ENCODE measurements around the gene KRTCAP2. TPM values are rescaled to one million over a fixed set of nuclear protein-coding genes. Genes with fewer than 3 reads are reported as not detected.
A peak's percentile ranks its signal among the peaks of the same experiment; 100 is the strongest.

The KRTCAP2 gene
- total RNA-seq, 1 donor from 2014 or later: 237 TPM

GRCh38 chr1:155127967-155128754 is 44.9 kb downstream of the KRTCAP2 start:
- peaks cover 18% of the 10 kb centered on the region for H3K4me1 Mint-ChIP-seq (ENCODE audit: low read depth)
- no peaks in the 10 kb centered on the region for H3K36me3 Mint-ChIP-seq (ENCODE audit: low read depth)
- intact Hi-C loops (cut with micrococcal nuclease): no loop called here
- H3K27me3 Mint-ChIP-seq (ENCODE audit: low read depth): peaks cover 45% of the 10 kb centered on the region
- no peaks in the 10 kb centered on the region for H3K9me3 Mint-ChIP-seq
- DNase-seq (ENCODE audit: low spot score): no peak
- H3K27ac Mint-ChIP-seq: peak overlapping the region; percentile 36
- H3K4me3 Mint-ChIP-seq (ENCODE audit: low read depth): peak overlapping the region; percentile 65

GRCh38 chr1:155127105-155127966 is 45.8 kb downstream of the KRTCAP2 start, which contains the start of gene EFNA1:
Gene EFNA1 (plus strand): TSS chr1:155127876. CDS start chr1:155127978, 102 bp downstream.
- Mint-ChIP-seq H3K4me3 (ENCODE audit: low read depth) (peak within 1 kb of the TSS; percentile 75), H3K36me3 (ENCODE audit: low read depth) (no peaks in the 10 kb centered on the region), H3K27ac (peak within 1 kb of the TSS; percentile 36), H3K9me3 (no peaks in the 10 kb centered on the region), H3K4me1 (ENCODE audit: low read depth) (peaks cover 18% of the 10 kb centered on the region), H3K27me3 (ENCODE audit: low read depth) (peaks cover 49% of the 10 kb centered on the region)
- peak; percentile 26 for DNase-seq (ENCODE audit: low spot score)
- intact Hi-C loops (cut with micrococcal nuclease): no loop called here

GRCh38 chr1:155126556-155127104 is 46.5 kb downstream of the KRTCAP2 start:
- intact Hi-C loops (cut with micrococcal nuclease): no loop called here
- peaks cover 51% of the 10 kb centered on the region for H3K27me3 Mint-ChIP-seq (ENCODE audit: low read depth)
- no peaks in the 10 kb centered on the region for H3K36me3 Mint-ChIP-seq (ENCODE audit: low read depth)
- no peak for DNase-seq (ENCODE audit: low spot score)
- peaks cover 18% of the 10 kb centered on the region for H3K4me1 Mint-ChIP-seq (ENCODE audit: low read depth)
- H3K9me3 Mint-ChIP-seq: no peaks in the 10 kb centered on the region
- H3K4me3 Mint-ChIP-seq (ENCODE audit: low read depth): peak overlapping the region; percentile 75
- H3K27ac Mint-ChIP-seq: no peak overlapping the region

GRCh38 chr1:155125946-155126555 is 47.1 kb downstream of the KRTCAP2 start:
- H3K27me3 Mint-ChIP-seq (ENCODE audit: low read depth): peaks cover 55% of the 10 kb centered on the region
- DNase-seq (ENCODE audit: low spot score): no peak
- no peak overlapping the region for H3K27ac Mint-ChIP-seq
- H3K4me1 Mint-ChIP-seq (ENCODE audit: low read depth): peaks cover 18% of the 10 kb centered on the region
- no peak overlapping the region for H3K4me3 Mint-ChIP-seq (ENCODE audit: low read depth)
- no peaks in the 10 kb centered on the region for H3K9me3 Mint-ChIP-seq
- intact Hi-C loops (cut with micrococcal nuclease): no loop called here
- H3K36me3 Mint-ChIP-seq (ENCODE audit: low read depth): no peaks in the 10 kb centered on the region

- H3K4me3 Mint-ChIP-seq (ENCODE audit: low read depth): no peak overlapping the region
- DNase-seq (ENCODE audit: low spot score): no peak
- intact Hi-C loops (cut with micrococcal nuclease): no loop called here
Observed at GRCh38 chr1:155125511-155125945, 47.6 kb downstream of the KRTCAP2 start.

GRCh38 chr1:155124503-155125463 is 48.3 kb downstream of the KRTCAP2 start:
- intact Hi-C loops (cut with micrococcal nuclease): no loop called here
- DNase-seq (ENCODE audit: low spot score): no peak

More at GRCh38 chr1:155125511-155125945, 47.6 kb downstream of the KRTCAP2 start:
- no peak overlapping the region for H3K27ac Mint-ChIP-seq
- peaks cover 18% of the 10 kb centered on the region for H3K4me1 Mint-ChIP-seq (ENCODE audit: low read depth)
- no peaks in the 10 kb centered on the region for H3K9me3 Mint-ChIP-seq
- peaks cover 53% of the 10 kb centered on the region for H3K27me3 Mint-ChIP-seq (ENCODE audit: low read depth)
- no peaks in the 10 kb centered on the region for H3K36me3 Mint-ChIP-seq (ENCODE audit: low read depth)

GRCh38 chr1:155123801-155124200 is 49.3 kb downstream of the KRTCAP2 start:
- Mint-ChIP-seq H3K27me3 (ENCODE audit: low read depth) (peaks cover 52% of the 10 kb centered on the region), H3K4me3 (ENCODE audit: low read depth) (no peak overlapping the region), H3K9me3 (no peaks in the 10 kb centered on the region), H3K36me3 (ENCODE audit: low read depth) (no peaks in the 10 kb centered on the region), H3K27ac (no peak overlapping the region), H3K4me1 (ENCODE audit: low read depth) (peaks cover 18% of the 10 kb centered on the region)
- no peak for DNase-seq (ENCODE audit: low spot score)
- intact Hi-C loops (cut with micrococcal nuclease): no loop called here

More at GRCh38 chr1:155124503-155125463, 48.3 kb downstream of the KRTCAP2 start:
- Mint-ChIP-seq H3K36me3 (ENCODE audit: low read depth) (no peaks in the 10 kb centered on the region), H3K27ac (no peak overlapping the region), H3K4me3 (ENCODE audit: low read depth) (no peak overlapping the region), H3K4me1 (ENCODE audit: low read depth) (peaks cover 18% of the 10 kb centered on the region), H3K9me3 (no peaks in the 10 kb centered on the region), H3K27me3 (ENCODE audit: low read depth) (peaks cover 55% of the 10 kb centered on the region)

- Mint-ChIP-seq H3K36me3 (ENCODE audit: low read depth) (no peaks in the 10 kb centered on the region), H3K27me3 (ENCODE audit: low read depth) (peaks cover 39% of the 10 kb centered on the region), H3K9me3 (no peaks in the 10 kb centered on the region), H3K27ac (no peak overlapping the region), H3K4me3 (ENCODE audit: low read depth) (no peak overlapping the region), H3K4me1 (ENCODE audit: low read depth) (peaks cover 7% of the 10 kb centered on the region)
- DNase-seq (ENCODE audit: low spot score): no peak
- intact Hi-C loops (cut with micrococcal nuclease): no loop called here
Observed at GRCh38 chr1:155122308-155122707, 50.8 kb downstream of the KRTCAP2 start.

- Mint-ChIP-seq H3K9me3 (no peaks in the 10 kb centered on the region), H3K27me3 (ENCODE audit: low read depth) (peaks cover 31% of the 10 kb centered on the region), H3K4me3 (ENCODE audit: low read depth) (no peak overlapping the region), H3K4me1 (ENCODE audit: low read depth) (no peaks in the 10 kb centered on the region), H3K36me3 (ENCODE audit: low read depth) (no peaks in the 10 kb centered on the region), H3K27ac (no peak overlapping the region)
- intact Hi-C loops (cut with micrococcal nuclease): no loop called here
- no peak for DNase-seq (ENCODE audit: low spot score)
Observed at GRCh38 chr1:155121249-155121648, 51.9 kb downstream of the KRTCAP2 start.

- DNase-seq (ENCODE audit: low spot score): no peak
- H3K9me3 Mint-ChIP-seq: no peaks in the 10 kb centered on the region
- no peak overlapping the region for H3K27ac Mint-ChIP-seq
- H3K27me3 Mint-ChIP-seq (ENCODE audit: low read depth): peaks cover 28% of the 10 kb centered on the region
- intact Hi-C loops (cut with micrococcal nuclease): no loop called here
- no peaks in the 10 kb centered on the region for H3K4me1 Mint-ChIP-seq (ENCODE audit: low read depth)
- no peak overlapping the region for H3K4me3 Mint-ChIP-seq (ENCODE audit: low read depth)
- H3K36me3 Mint-ChIP-seq (ENCODE audit: low read depth): no peaks in the 10 kb centered on the region
Observed at GRCh38 chr1:155120253-155120652, 52.9 kb downstream of the KRTCAP2 start.
